ENCODE measurements around the gene AUTS2. TPM values are rescaled to one million over a fixed set of nuclear protein-coding genes. Genes with fewer than 3 reads are reported as not detected.

Gene AUTS2
- total and polyA plus RNA-seq, 10 of the 15 experiments (the other 5 are each of a cell fraction or from before 2014, with no cell fraction given): 6.4 to 55.6 (median 21.6) TPM

- RAD21 ChIA-PET (ENCODE audit: unreplicated experiment): no interaction called here
Measured at GRCh38 chr7:69591805-69592204, 6.5 kb upstream of the AUTS2 start.

More at GRCh38 chr7:69591805-69592204, 6.5 kb upstream of the AUTS2 start:
- no peak for TF ChIP-seq IKZF2 (IDR thresholded peaks at IDR 0.05)
- no peak for TF ChIP-seq USF1 (IDR thresholded peaks at IDR 0.05; ENCODE audit: borderline replicate concordance, extremely low read length, insufficient read depth, low read depth, low read length)
- TF ChIP-seq ZNF207 (IDR thresholded peaks at IDR 0.05; ENCODE audit: borderline replicate concordance): no peak
- TF ChIP-seq KDM1A (IDR thresholded peaks at IDR 0.05; ENCODE audit: borderline replicate concordance): no peak
- TF ChIP-seq TBL1XR1 (IDR thresholded peaks at IDR 0.05; ENCODE audit: low read depth, low read length): no peak
- TF ChIP-seq ZNF592 (IDR thresholded peaks at IDR 0.05): no peak
- no peak for TF ChIP-seq SUPT20H (IDR thresholded peaks at IDR 0.05; ENCODE audit: borderline replicate concordance, control insufficient read depth, low read depth, low read length)
- TF ChIP-seq HDAC2 (IDR thresholded peaks at IDR 0.05): no peak
- no peak for TF ChIP-seq MLLT1 (IDR thresholded peaks at IDR 0.05)
- TF ChIP-seq MEF2B (IDR thresholded peaks at IDR 0.05; ENCODE audit: partially characterized antibody, poor library complexity, severe bottlenecking): no peak
- TF ChIP-seq BACH1 (IDR thresholded peaks at IDR 0.05; ENCODE audit: borderline replicate concordance): no peak
- TF ChIP-seq GABPA (IDR thresholded peaks at IDR 0.05; ENCODE audit: low read depth): no peak
- no peak for TF ChIP-seq ZBED1 (IDR thresholded peaks at IDR 0.05; ENCODE audit: borderline replicate concordance)
- H4K20me1 ChIP-seq (ENCODE audit: control insufficient read depth, insufficient read depth): no peaks in the 10 kb centered on the region
- H3K4me3 ChIP-seq: no peak overlapping the region
- H2AFZ ChIP-seq (ENCODE audit: control insufficient read depth, low read depth, low read length): no peak overlapping the region
- FAIRE-seq (no peak), DNase-seq (ENCODE audit: low read depth, low spot score) (no peak), ATAC-seq (no peak)
- no peak overlapping the region for H3K9ac ChIP-seq (ENCODE audit: control insufficient read depth, insufficient read depth, low read length)
- H3K36me3 ChIP-seq (ENCODE audit: control insufficient read depth in 2 of 2, insufficient read depth in 2 of 2, low read length in 1 of 2): no peaks in the 10 kb centered on the region
- H3K27me3 ChIP-seq (replicated peaks in 1 of 2; ENCODE audit: control insufficient read depth in 2 of 2, insufficient read depth in 2 of 2, low read length in 1 of 2): no peaks in the 10 kb centered on the region
- ChIA-PET SMC1A (ENCODE audit: uncharacterized antibody, unreplicated experiment) (interaction anchor here (0.6 to 1.2 kb wide), 2 partner anchors 197 to 212 kb away, joined by 3 to 5 read pairs; no protein-coding TSS in a partner anchor), POLR2A (interaction anchor here (0.5 kb wide), 1 partner anchor 186 kb away, joined by 3 read pairs; no protein-coding TSS in a partner anchor), CTCF (no interaction called here)
- in situ Hi-C loops (cut with MboI): no loop called here
- H3K27ac ChIP-seq (ENCODE audit: control insufficient read depth, insufficient read depth): no peak overlapping the region
- WGBS (ENCODE audit: insufficient coverage, insufficient replicate concordance, low lambda C conversion rate, missing lambda C conversion rate): 76% methylated on average over 13 of the region's 14 CpGs
- no TSS peak for BruUV-seq (replicated peaks)
- no peaks in the 10 kb centered on the region; the same call in 2 of the 3 replicates for H3K9me3 ChIP-seq (replicated peaks; ENCODE audit: control insufficient read depth, insufficient read depth, low read length)
- no peak overlapping the region for H3K4me2 ChIP-seq (ENCODE audit: control insufficient read depth, insufficient read depth)
- intact Hi-C loops (cut with micrococcal nuclease; ENCODE audit: unreplicated experiment): no loop called here
- H3K79me2 ChIP-seq (ENCODE audit: control insufficient read depth, insufficient read depth, low read length): no peaks in the 10 kb centered on the region
- H3K4me1 ChIP-seq (ENCODE audit: control insufficient read depth, insufficient read depth, low read length): no peaks in the 10 kb centered on the region

Measured in GM12878 (cell line).